Measurements from ENCODE around the gene ARHGEF5.

ARHGEF5 gene

GRCh38 chr7:144428431-144428830 lies 73.2 kb downstream of the ARHGEF5 start:
- no peak for DNase-seq (ENCODE audit: low read depth, low spot score)
